ENCODE measurements around the gene GBP1.
"Not testable (repeated sequence)": the region's sequence is repeated elsewhere in the genome, so short reads cannot be mapped to it uniquely, and the experiment has no call there.

GBP1 gene

GRCh38 chr1:89025928-89026327 lies 39.1 kb downstream of the GBP1 start:
- Histone ChIP-seq H3K9me3 (ENCODE audit: control insufficient read depth in 2 of 2, low read length in 2 of 2) (no peaks in the 10 kb centered on the region), H3K36me3 (ENCODE audit: control insufficient read depth in 2 of 2, insufficient read depth in 2 of 2, low read length in 2 of 2) (no peaks in the 10 kb centered on the region), H3K4me3 (ENCODE audit: low read length in 2 of 2) (no peak overlapping the region), H3K4me1 (ENCODE audit: control insufficient read depth in 2 of 2, insufficient read depth in 2 of 2, low read length in 2 of 2) (peaks cover 11 to 14% of the 10 kb centered on the region in 2 donors), H3K9ac (ENCODE audit: low read depth in 1 of 2, low read length in 2 of 2) (no peak overlapping the region), H3K27ac (ENCODE audit: low read depth in 2 of 2, low read length in 2 of 2) (no peak overlapping the region), H3K27me3 (ENCODE audit: control insufficient read depth in 2 of 2, insufficient read depth in 2 of 2, low read length in 2 of 2) (no peaks in the 10 kb centered on the region)

GRCh38 chr1:89023026-89023425 lies 42.0 kb downstream of the GBP1 start:
- H3K27me3 ChIP-seq (ENCODE audit: control insufficient read depth in 2 of 2, insufficient read depth in 2 of 2, low read length in 2 of 2): no peaks in the 10 kb centered on the region
- H3K36me3 ChIP-seq (ENCODE audit: control insufficient read depth in 2 of 2, insufficient read depth in 2 of 2, low read length in 2 of 2): peaks cover 11 to 15% of the 10 kb centered on the region in 2 donors
- peaks cover 11 to 15% of the 10 kb centered on the region in 2 donors for H3K4me1 ChIP-seq (ENCODE audit: control insufficient read depth in 2 of 2, insufficient read depth in 2 of 2, low read length in 2 of 2)
- peak overlapping the region; percentile 81 to 96 for H3K9ac ChIP-seq (ENCODE audit: low read depth in 1 of 2, low read length in 2 of 2)
- H3K9me3 ChIP-seq (ENCODE audit: control insufficient read depth in 2 of 2, low read length in 2 of 2): no peaks in the 10 kb centered on the region
- peak overlapping the region; percentile 87 to 93 for H3K27ac ChIP-seq (ENCODE audit: low read depth in 2 of 2, low read length in 2 of 2)
- peak overlapping the region; percentile 69 to 99 for H3K4me3 ChIP-seq (ENCODE audit: low read length in 2 of 2)

- peaks cover 11 to 15% of the 10 kb centered on the region in 2 donors for H3K36me3 ChIP-seq (ENCODE audit: control insufficient read depth in 2 of 2, insufficient read depth in 2 of 2, low read length in 2 of 2)
- no peaks in the 10 kb centered on the region for H3K27me3 ChIP-seq (ENCODE audit: control insufficient read depth in 2 of 2, insufficient read depth in 2 of 2, low read length in 2 of 2)
- H3K9me3 ChIP-seq (ENCODE audit: control insufficient read depth in 2 of 2, low read length in 2 of 2): no peaks in the 10 kb centered on the region
- peak within 1 kb of the TSS; percentile 69 to 99 for H3K4me3 ChIP-seq (ENCODE audit: low read length in 2 of 2)
- H3K9ac ChIP-seq (ENCODE audit: low read depth in 1 of 2, low read length in 2 of 2): peak within 1 kb of the TSS; percentile 81 to 96
- peak within 1 kb of the TSS; percentile 87 to 93 for H3K27ac ChIP-seq (ENCODE audit: low read depth in 2 of 2, low read length in 2 of 2)
- peaks cover 11 to 16% of the 10 kb centered on the region in 2 donors for H3K4me1 ChIP-seq (ENCODE audit: control insufficient read depth in 2 of 2, insufficient read depth in 2 of 2, low read length in 2 of 2)
These were observed 42.6 kb downstream of the GBP1 start, which contains the start of gene GBP3 for GRCh38 chr1:89022167-89022959. TSS of gene GBP3 (minus strand) at chr1:89022866. CDS start at chr1:89020721, 2,145 bp downstream.

GRCh38 chr1:89018318-89018717 lies 46.7 kb downstream of the GBP1 start:
- H3K4me3 ChIP-seq (ENCODE audit: low read length in 2 of 2); H3K27ac ChIP-seq (ENCODE audit: low read depth in 2 of 2, low read length in 2 of 2); H3K9me3 ChIP-seq (ENCODE audit: control insufficient read depth in 2 of 2, low read length in 2 of 2); H3K27me3 ChIP-seq (ENCODE audit: control insufficient read depth in 2 of 2, insufficient read depth in 2 of 2, low read length in 2 of 2); H3K9ac ChIP-seq (ENCODE audit: low read depth in 1 of 2, low read length in 2 of 2): not testable (repeated sequence)
- Histone ChIP-seq H3K4me1 (ENCODE audit: control insufficient read depth in 2 of 2, insufficient read depth in 2 of 2, low read length in 2 of 2) (peaks cover 11 to 18% of the 10 kb centered on the region in 2 donors), H3K36me3 (ENCODE audit: control insufficient read depth in 2 of 2, insufficient read depth in 2 of 2, low read length in 2 of 2) (peaks cover 35 to 49% of the 10 kb centered on the region in 2 donors)

GRCh38 chr1:89008511-89008910 lies 56.5 kb downstream of the GBP1 start:
- Histone ChIP-seq H3K36me3 (ENCODE audit: control insufficient read depth in 2 of 2, insufficient read depth in 2 of 2, low read length in 2 of 2) (peaks cover 56 to 60% of the 10 kb centered on the region in 2 donors), H3K9me3 (ENCODE audit: control insufficient read depth in 2 of 2, low read length in 2 of 2) (no peaks in the 10 kb centered on the region), H3K9ac (ENCODE audit: low read depth in 1 of 2, low read length in 2 of 2) (no peak overlapping the region), H3K4me3 (ENCODE audit: low read length in 2 of 2) (no peak overlapping the region), H3K4me1 (ENCODE audit: control insufficient read depth in 2 of 2, insufficient read depth in 2 of 2, low read length in 2 of 2) (no peaks in the 10 kb centered on the region), H3K27me3 (ENCODE audit: control insufficient read depth in 2 of 2, insufficient read depth in 2 of 2, low read length in 2 of 2) (no peaks in the 10 kb centered on the region), H3K27ac (ENCODE audit: low read depth in 2 of 2, low read length in 2 of 2) (no peak overlapping the region)

- no peak overlapping the region for H3K27ac ChIP-seq (ENCODE audit: low read depth in 2 of 2, low read length in 2 of 2)
- H3K9ac ChIP-seq (ENCODE audit: low read depth in 1 of 2, low read length in 2 of 2): no peak overlapping the region
- no peak overlapping the region for H3K4me3 ChIP-seq (ENCODE audit: low read length in 2 of 2)
- H3K27me3 ChIP-seq (ENCODE audit: control insufficient read depth in 2 of 2, insufficient read depth in 2 of 2, low read length in 2 of 2): no peaks in the 10 kb centered on the region
- H3K9me3 ChIP-seq (ENCODE audit: control insufficient read depth in 2 of 2, low read length in 2 of 2): no peaks in the 10 kb centered on the region
- peaks cover 45 to 46% of the 10 kb centered on the region in 2 donors for H3K36me3 ChIP-seq (ENCODE audit: control insufficient read depth in 2 of 2, insufficient read depth in 2 of 2, low read length in 2 of 2)
- H3K4me1 ChIP-seq (ENCODE audit: control insufficient read depth in 2 of 2, insufficient read depth in 2 of 2, low read length in 2 of 2): no peaks in the 10 kb centered on the region
These were observed 59.5 kb downstream of the GBP1 start for GRCh38 chr1:89005286-89006151.
